GM12878 (cell line): ENCODE measurements around the gene EYA2. TPM values are rescaled to one million over a fixed set of nuclear protein-coding genes. Genes with fewer than 3 reads are reported as not detected.

ENCODE experiments used
- ATAC-seq: fragments of 200-7000 bp; cut with Tn5 transposase; 3 replicates; pipeline ENCODE4 v1.9.1; 2020; ENCODE audit warnings: mild to moderate bottlenecking, moderate library complexity
- BruUV-seq: library from RNA; stranded (reverse); fragments of 400-500 nt; replicated peaks from 2 replicates; lab custom pipeline; 2021; lab: Mats Ljungman, UMichigan
- CTCF ChIA-PET: fragments of 300-600 bp; sonication (Branson Sonifier 250); formaldehyde crosslinking; extraction: SDS; loops from one replicate; lab custom pipeline; 2021; ENCODE audit warnings: inconsistent platforms; lab: Yijun Ruan, JAX
- POLR2A ChIA-PET: fragments of 350-600 bp; formaldehyde crosslinking; extraction: SDS; loops from one replicate; lab custom pipeline; 2021; ENCODE audit warnings: inconsistent platforms; lab: Charles Lee
- RAD21 ChIA-PET: fragments of 300-600 bp; sonication (Branson Sonifier 250); formaldehyde crosslinking; loops from one replicate; lab custom pipeline; 2023; ENCODE audit warnings: antibody characterized with exemption; ENCODE audit not compliant: unreplicated experiment; lab: Charles Lee
- SMC1A ChIA-PET: fragments of 300-600 bp; sonication (Branson Sonifier 250); formaldehyde crosslinking; loops from one replicate; lab custom pipeline; 2023; ENCODE audit not compliant: unreplicated experiment, uncharacterized antibody; lab: Charles Lee
- DNase-seq: peaks from one replicate; pipeline ENCODE4 v3.0.0-alpha.2; 2011; ENCODE audit warnings: low read depth, low spot score
- FAIRE-seq: peaks from 3 replicates; lab custom pipeline; 2011; peaks lifted over from hg19 to GRCh38; lab: Jason Lieb, UNC
- H2AFZ ChIP-seq: 2 replicates; pipeline ENCODE4 v1.6.0; 2011; ENCODE audit warnings: low read depth, low read length, control low read depth; ENCODE audit not compliant: control insufficient read depth
- H3K27ac ChIP-seq: 2 replicates; pipeline ENCODE4 v1.5.1; 2011; ENCODE audit warnings: control low read depth; ENCODE audit not compliant: control insufficient read depth, insufficient read depth
- H3K27me3 ChIP-seq, 2 experiments: replicated peaks in 1 of 2; 2 replicates each; pipeline versions ENCODE4 v1.6.0 to v1.6.1; 2011; ENCODE audit warnings: low read length in 1 of 2; ENCODE audit not compliant: control insufficient read depth in 2 of 2, insufficient read depth in 2 of 2
- H3K36me3 ChIP-seq, 2 experiments: 2 replicates each; pipeline ENCODE4 v1.5.1; 2011; ENCODE audit warnings: low read length in 1 of 2; ENCODE audit not compliant: control insufficient read depth in 2 of 2, insufficient read depth in 2 of 2
- H3K4me1 ChIP-seq: 2 replicates; pipeline ENCODE4 v1.6.1; 2011; ENCODE audit warnings: mild to moderate bottlenecking, low read length, moderate library complexity, mixed read lengths; ENCODE audit not compliant: control insufficient read depth, insufficient read depth
- H3K4me2 ChIP-seq: 2 replicates; pipeline ENCODE4 v1.6.0; 2011; ENCODE audit warnings: control low read depth; ENCODE audit not compliant: control insufficient read depth, insufficient read depth
- H3K4me3 ChIP-seq: fragments of 200-600 bp; sonication (generic); 2 replicates; pipeline ENCODE4 v1.5.1; 2016
- H3K79me2 ChIP-seq: 2 replicates; pipeline ENCODE4 v1.6.0; 2011; ENCODE audit warnings: low read length; ENCODE audit not compliant: control insufficient read depth, insufficient read depth
- H3K9ac ChIP-seq: 2 replicates; pipeline ENCODE4 v1.8.0; 2011; ENCODE audit warnings: low read length, control low read depth, mixed read lengths; ENCODE audit not compliant: control insufficient read depth, insufficient read depth
- H3K9me3 ChIP-seq: replicated peaks from 3 replicates; pipeline ENCODE4 v1.5.1; 2011; ENCODE audit warnings: mild to moderate bottlenecking, low read length; ENCODE audit not compliant: control insufficient read depth, insufficient read depth
- H4K20me1 ChIP-seq: 2 replicates; pipeline ENCODE4 v1.6.0; 2011; ENCODE audit not compliant: control insufficient read depth, insufficient read depth
- ATF3 ChIP-seq: IDR thresholded peaks from 2 replicates; pipeline ENCODE4 v1.6.1; 2011; ENCODE audit warnings: low read depth, mild to moderate bottlenecking, low read length, moderate library complexity, borderline replicate concordance; ENCODE audit errors: extremely low read depth
- BCL3 ChIP-seq: IDR thresholded peaks from 2 replicates; pipeline ENCODE4 v1.6.1; 2011; ENCODE audit warnings: borderline replicate concordance, low read depth, mild to moderate bottlenecking, moderate library complexity, low read length; ENCODE audit not compliant: insufficient read depth, poor library complexity, severe bottlenecking
- BCLAF1 ChIP-seq: fragments of 450-650 bp; IDR thresholded peaks from 2 replicates; pipeline ENCODE4 v1.6.1; 2017; ENCODE audit warnings: antibody characterized with exemption, mild to moderate bottlenecking, moderate library complexity
- CBX3 ChIP-seq: fragments of 200-600 bp; sonication (generic); IDR thresholded peaks from 2 replicates; pipeline ENCODE4 v1.6.1; 2016; ENCODE audit warnings: low read depth, borderline replicate concordance
- CEBPZ ChIP-seq: fragments of 150-350 bp; IDR thresholded peaks from 2 replicates; pipeline ENCODE4 v1.6.1; 2016; ENCODE audit warnings: low read depth, low read length
- ELK1 ChIP-seq: IDR thresholded peaks from 2 replicates; pipeline ENCODE4 v1.6.1; 2012; ENCODE audit warnings: low read depth, low read length, improper control_type of control experiment
- ESRRA ChIP-seq: IDR thresholded peaks from 2 replicates; pipeline ENCODE4 v1.6.1; 2012; ENCODE audit warnings: mild to moderate bottlenecking, low read length, improper control_type of control experiment
- GABPA ChIP-seq: IDR thresholded peaks from 2 replicates; pipeline ENCODE4 v1.6.1; 2014; ENCODE audit warnings: antibody characterized with exemption, low read depth, mild to moderate bottlenecking, inconsistent platforms
- IRF3 ChIP-seq: fragments of 450-650 bp; IDR thresholded peaks from 2 replicates; pipeline ENCODE4 v1.6.1; 2014; ENCODE audit warnings: mild to moderate bottlenecking
- NBN ChIP-seq: fragments of 450-650 bp; IDR thresholded peaks from 2 replicates; pipeline ENCODE4 v1.6.1; 2016
- NFIC ChIP-seq: IDR thresholded peaks from 2 replicates; pipeline ENCODE4 v1.6.1; 2012; ENCODE audit warnings: low read depth, mild to moderate bottlenecking, inconsistent platforms, low read length, moderate library complexity
- POLR2A ChIP-seq: IDR thresholded peaks from 2 replicates; pipeline ENCODE4 v1.6.1; 2011; ENCODE audit warnings: low read depth, mild to moderate bottlenecking, low read length
- SIN3A ChIP-seq: IDR thresholded peaks from 2 replicates; pipeline ENCODE4 v1.6.1; 2012; ENCODE audit warnings: low read depth, low read length, improper control_type of control experiment
- SMC3 ChIP-seq: IDR thresholded peaks from 2 replicates; pipeline ENCODE4 v1.6.1; 2011; ENCODE audit warnings: low read length, improper control_type of control experiment, borderline replicate concordance
- TCF12 ChIP-seq: IDR thresholded peaks from 2 replicates; pipeline ENCODE4 v1.6.1; 2011; ENCODE audit warnings: low read depth, mild to moderate bottlenecking, low read length
- in situ Hi-C: fragments of 300-500 bp; cut with MboI; formaldehyde crosslinking; loops from 9 replicates; pipeline ENCODE4 v1.14.3; 2018; ENCODE audit warnings: mixed read lengths
- intact Hi-C: fragments of 100-400 bp; cut with micrococcal nuclease; formaldehyde crosslinking; loops from one replicate; pipeline ENCODE4 v1.14.2; 2022; ENCODE audit not compliant: unreplicated experiment
- polyA plus RNA-seq, 11 experiments: library from polyadenylated mRNA; depleted of rRNA in 4 of 11; unstranded in 6 of 11; stranded (reverse) in 5 of 11; fragments of >200 nt; fragmentation: Nextera tagmentation in 4 of 11; fragmentation: Illumina TruSeq in 1 of 11; extraction: Ambion mirVana in 4 of 11; extraction: Trizol in 1 of 11; gene quantifications; 1 replicate in 1 of 11; 2 replicates in 10 of 11; pipeline versions ENCODE4 v1.2.1 to v1.2.3, GENCODE V29; 2011 to 2016; ENCODE audit warnings: inconsistent platforms in 2 of 11, missing spikeins in 2 of 11, low read depth in 1 of 11
- total RNA-seq, 4 experiments: library from RNA; depleted of rRNA in 3 of 4; stranded (reverse); fragments of >200 nt in 3 of 4; fragmentation: Illumina TruSeq in 1 of 4; extraction: Trizol in 1 of 4; gene quantifications; 2 replicates each; pipeline versions ENCODE4 v1.2.1 to v1.2.3, GENCODE V29; 2013 to 2021

EYA2 gene
- total and polyA plus RNA-seq, 10 of the 15 experiments (the other 5 are each of a cell fraction or from before 2014, with no cell fraction given): 0.20 TPM; not detected in 9

- Histone ChIP-seq H2AFZ (no peak overlapping the region), H3K4me1 (no peaks in the 10 kb centered on the region), H3K4me3 (no peak overlapping the region), H3K79me2 (no peaks in the 10 kb centered on the region), H3K27ac (no peak overlapping the region), H3K36me3 (no peaks in the 10 kb centered on the region), H3K9me3 (no peaks in the 10 kb centered on the region; the same call in 2 of the 3 replicates), H3K27me3 (no peaks in the 10 kb centered on the region), H3K9ac (no peak overlapping the region), H3K4me2 (no peak overlapping the region), H4K20me1 (no peaks in the 10 kb centered on the region)
- no peak for DNase-seq
- in situ Hi-C loops (no loop called here), intact Hi-C loops (loop anchor here (10.0 kb wide), 1 partner anchor 55 kb away; no protein-coding TSS in a partner anchor)
- ATAC-seq: no peak
- no peak for FAIRE-seq
- ChIA-PET RAD21 (no interaction called here), SMC1A (no interaction called here), CTCF (no interaction called here), POLR2A (no interaction called here)
- BruUV-seq: no TSS peak
- TF ChIP-seq ATF3: no peak
- TF ChIP-seq ELK1: no peak
- TF ChIP-seq TCF12: no peak
- no peak for TF ChIP-seq SMC3
- no peak for TF ChIP-seq BCLAF1
- no peak for TF ChIP-seq SIN3A
- TF ChIP-seq NBN: no peak
- TF ChIP-seq IRF3: no peak
- TF ChIP-seq BCL3: no peak
- TF ChIP-seq ESRRA: no peak
- TF ChIP-seq NFIC: no peak
- TF ChIP-seq CBX3: no peak
- no peak for TF ChIP-seq POLR2A
- no peak for TF ChIP-seq GABPA
- TF ChIP-seq CEBPZ: no peak
Measured at GRCh38 chr20:47009784-47010183, 115.1 kb downstream of the EYA2 start.
